Colonic mucosa (tissue), 4 donors: ENCODE measurements around the gene ACADM. TPM values are rescaled to one million over a fixed set of nuclear protein-coding genes. Genes with fewer than 3 reads are reported as not detected.
"Not testable (repeated sequence)": the region's sequence is repeated elsewhere in the genome, so short reads cannot be mapped to it uniquely, and the experiment has no call there.

Experiments
- DNase-seq: peaks from one replicate; pipeline ENCODE4 v3.0.0-alpha.2; 2020
- H3K27ac ChIP-seq: fragments of 200-600 bp; one replicate; pipeline ENCODE4 v1.8.0; 2021
- H3K27me3 ChIP-seq: fragments of 200-600 bp; one replicate; pipeline ENCODE4 v1.8.0; 2021
- H3K36me3 ChIP-seq: fragments of 200-600 bp; one replicate; pipeline ENCODE4 v1.8.0; 2021
- H3K4me1 ChIP-seq: fragments of 200-600 bp; one replicate; pipeline ENCODE4 v1.8.0; 2021; ENCODE audit warnings: mild to moderate bottlenecking
- H3K4me3 ChIP-seq: fragments of 200-600 bp; one replicate; pipeline ENCODE4 v1.8.0; 2021
- H3K9ac ChIP-seq, 2 donors: one replicate each; pipeline ENCODE4 v1.7.0; 2013; ENCODE audit warnings: control low read depth in 2 of 2, low read depth in 2 of 2, low read length in 2 of 2
- H3K9me3 ChIP-seq: fragments of 200-600 bp; one replicate; pipeline ENCODE4 v1.8.0; 2021
- CTCF ChIP-seq: fragments of 200-600 bp; IDR thresholded peaks from one replicate; pipeline ENCODE4 v1.8.0; 2022; ENCODE audit warnings: antibody characterized with exemption, mild to moderate bottlenecking
- intact Hi-C: fragments of 100-400 bp; cut with DNase I; formaldehyde crosslinking; loops from one replicate; pipeline ENCODE4 v1.14.1; 2022
- total RNA-seq, 2 donors: library from RNA; stranded (reverse); fragmentation: NEBNext Ultra II Directional in 1 of 2; extraction: Animal tissue kit (Norgen Biotek cat#: 25700) in 1 of 2; gene quantifications; one replicate each; pipeline ENCODE4 v1.2.1, GENCODE V29; 2021
- donor health status: healthy.
- donor health status: DM: no; HTN: no; CAD: no.
- donor health status: DM: no; HTN: no; CAD: no.

ACADM gene
- total RNA-seq, 2 donors from 2014 or later, result 38.2 to 68.9 TPM

GRCh38 chr1:75764057-75764655 lies 39.6 kb downstream of the ACADM start:
- Histone ChIP-seq H3K4me1 (no peaks in the 10 kb centered on the region), H3K9ac (no peak overlapping the region), H3K27ac (no peak overlapping the region), H3K27me3 (no peaks in the 10 kb centered on the region), H3K36me3 (no peaks in the 10 kb centered on the region), H3K4me3 (no peak overlapping the region), H3K9me3 (no peaks in the 10 kb centered on the region)
- no peak for DNase-seq
- intact Hi-C loops, result no loop called here
- TF ChIP-seq CTCF, result no peak

- Histone ChIP-seq H3K9ac (no peak overlapping the region), H3K4me3 (no peak overlapping the region), H3K27ac (no peak overlapping the region), H3K36me3 (no peaks in the 10 kb centered on the region), H3K9me3 (no peaks in the 10 kb centered on the region), H3K4me1 (no peaks in the 10 kb centered on the region), H3K27me3 (no peaks in the 10 kb centered on the region)
- TF ChIP-seq CTCF, result no peak
- no peak for DNase-seq
- intact Hi-C loops, result no loop called here
Measured at GRCh38 chr1:75765697-75766355, 41.3 kb downstream of the ACADM start.

- intact Hi-C loops, result no loop called here
- H3K4me3 ChIP-seq, result no peak overlapping the region
- no peak overlapping the region for H3K9ac ChIP-seq
- no peaks in the 10 kb centered on the region for H3K9me3 ChIP-seq
- no peak for TF ChIP-seq CTCF
- no peaks in the 10 kb centered on the region for H3K4me1 ChIP-seq
- no peaks in the 10 kb centered on the region for H3K36me3 ChIP-seq
- H3K27me3 ChIP-seq, result no peaks in the 10 kb centered on the region
- H3K27ac ChIP-seq, result no peak overlapping the region
- no peak for DNase-seq
Measured at GRCh38 chr1:75768016-75768415, 43.5 kb downstream of the ACADM start.

GRCh38 chr1:75770761-75771160 lies 46.3 kb downstream of the ACADM start:
- intact Hi-C loops, result no loop called here
- no peaks in the 10 kb centered on the region for H3K4me1 ChIP-seq
- H3K9me3 ChIP-seq, result no peaks in the 10 kb centered on the region
- no peaks in the 10 kb centered on the region for H3K27me3 ChIP-seq
- no peak for TF ChIP-seq CTCF
- H3K27ac ChIP-seq, result no peak overlapping the region
- H3K36me3 ChIP-seq, result no peaks in the 10 kb centered on the region
- H3K9ac ChIP-seq, result no peak overlapping the region
- H3K4me3 ChIP-seq, result no peak overlapping the region
- DNase-seq, result no peak

- no peak overlapping the region for H3K9ac ChIP-seq
- H3K4me3 ChIP-seq, result no peak overlapping the region
- H3K27ac ChIP-seq, result no peak overlapping the region
- no peaks in the 10 kb centered on the region for H3K27me3 ChIP-seq
- H3K36me3 ChIP-seq, result no peaks in the 10 kb centered on the region
- H3K4me1 ChIP-seq, result no peaks in the 10 kb centered on the region
- no peak for TF ChIP-seq CTCF
- H3K9me3 ChIP-seq, result no peaks in the 10 kb centered on the region
- intact Hi-C loops, result no loop called here
- no peak for DNase-seq
Measured at GRCh38 chr1:75771978-75772377, 47.5 kb downstream of the ACADM start.

- H3K27ac ChIP-seq, DNase-seq, H3K4me3 ChIP-seq, H3K9ac ChIP-seq, H3K27me3 ChIP-seq, H3K4me1 ChIP-seq, H3K9me3 ChIP-seq, H3K36me3 ChIP-seq, intact Hi-C loops: not testable (repeated sequence)
Measured at GRCh38 chr1:75777812-75778211, 53.3 kb downstream of the ACADM start.

- DNase-seq, H3K4me1 ChIP-seq, H3K36me3 ChIP-seq, H3K27ac ChIP-seq, H3K9ac ChIP-seq, H3K4me3 ChIP-seq, H3K9me3 ChIP-seq, H3K27me3 ChIP-seq, intact Hi-C loops: not testable (repeated sequence)
Measured at GRCh38 chr1:75778694-75779093, 54.2 kb downstream of the ACADM start.

GRCh38 chr1:75780183-75780582 lies 55.7 kb downstream of the ACADM start:
- H3K4me1 ChIP-seq, H3K9me3 ChIP-seq, DNase-seq, H3K36me3 ChIP-seq, intact Hi-C loops, H3K27me3 ChIP-seq, H3K9ac ChIP-seq, H3K4me3 ChIP-seq, H3K27ac ChIP-seq: not testable (repeated sequence)

GRCh38 chr1:75783920-75784319 lies 59.4 kb downstream of the ACADM start:
- H3K27ac ChIP-seq, intact Hi-C loops, H3K4me3 ChIP-seq, H3K9ac ChIP-seq, DNase-seq, H3K4me1 ChIP-seq, H3K9me3 ChIP-seq, H3K27me3 ChIP-seq, H3K36me3 ChIP-seq: not testable (repeated sequence)
